GM21529 (cell line): ENCODE data around the gene PUS1.
A peak's percentile ranks its signal among the peaks of the same experiment; 100 is the strongest.

Experiments used
- ATAC-seq: cut with Tn5 transposase; IDR thresholded peaks from one replicate; pipeline ENCODE4 v1.9.1; 2021; ENCODE audit not compliant: unreplicated experiment

PUS1 gene

GRCh38 chr12:131915823-131916222 is 13.3 kb upstream of the PUS1 start:
- ATAC-seq = no peak

- no peak for ATAC-seq
Observed at GRCh38 chr12:131916306-131917138, 12.6 kb upstream of the PUS1 start.

- ATAC-seq = no peak
Observed at GRCh38 chr12:131917139-131917710, 11.9 kb upstream of the PUS1 start.

- ATAC-seq = no peak
Observed at GRCh38 chr12:131917711-131918306, 11.3 kb upstream of the PUS1 start.

- ATAC-seq = no peak
Observed at GRCh38 chr12:131918311-131919050, 10.6 kb upstream of the PUS1 start.

- no peak for ATAC-seq
Observed at GRCh38 chr12:131919051-131919347, 10.1 kb upstream of the PUS1 start.

- no peak for ATAC-seq
Observed at GRCh38 chr12:131919366-131920156, 9.5 kb upstream of the PUS1 start.

GRCh38 chr12:131920157-131920508 is 8.9 kb upstream of the PUS1 start:
- ATAC-seq = no peak

- ATAC-seq = no peak
Observed at GRCh38 chr12:131920902-131921840, 7.9 kb upstream of the PUS1 start.

GRCh38 chr12:131921866-131922769 is 7.0 kb upstream of the PUS1 start:
- no peak for ATAC-seq

- ATAC-seq = no peak
Observed at GRCh38 chr12:131922772-131923171, 6.3 kb upstream of the PUS1 start.

- ATAC-seq = peak; percentile 75
Observed at GRCh38 chr12:131923260-131923659, 5.8 kb upstream of the PUS1 start.

- no peak for ATAC-seq
Observed at GRCh38 chr12:131927110-131928079, 1.7 kb upstream of the PUS1 start.

GRCh38 chr12:131928080-131928710 is 881 bp upstream of the PUS1 start:
- ATAC-seq = no peak

GRCh38 chr12:131929581-131930456 is 743 bp downstream of the PUS1 start:
- ATAC-seq = peak; percentile 20

- no peak for ATAC-seq
Observed at GRCh38 chr12:131930510-131930909, 1.4 kb downstream of the PUS1 start.
